K562 (cell line): ENCODE measurements around the gene CROCC2.

Experiments
- ELF1 ChIP-seq: fragments of 200-800 bp; sonication (Bioruptor generic); IDR thresholded peaks from 2 replicates; pipeline ENCODE4 v1.6.1; 2016; ENCODE audit warnings: missing genetic modification characterization, missing compliant biosample characterization
- ZNF239 ChIP-seq: fragments of 250-450 bp; sonication (Bioruptor Pico); IDR thresholded peaks from 2 replicates; pipeline ENCODE4 v1.4.0; 2020; ENCODE audit warnings: mild to moderate bottlenecking
- TF ChIP-seq, protein P1 (sequence below): sonication (generic); formaldehyde crosslinking; IDR thresholded peaks from 2 replicates; pipeline ENCODE4 v1.8.0; 2022; ENCODE audit warnings: mild to moderate bottlenecking, low read depth, missing genetic modification reagents
- TF ChIP-seq, protein P2 (sequence below): sonication (generic); formaldehyde crosslinking; IDR thresholded peaks from 2 replicates; pipeline ENCODE4 v1.8.1; 2023; ENCODE audit warnings: mild to moderate bottlenecking, missing genetic modification reagents, moderate library complexity

DNA sequence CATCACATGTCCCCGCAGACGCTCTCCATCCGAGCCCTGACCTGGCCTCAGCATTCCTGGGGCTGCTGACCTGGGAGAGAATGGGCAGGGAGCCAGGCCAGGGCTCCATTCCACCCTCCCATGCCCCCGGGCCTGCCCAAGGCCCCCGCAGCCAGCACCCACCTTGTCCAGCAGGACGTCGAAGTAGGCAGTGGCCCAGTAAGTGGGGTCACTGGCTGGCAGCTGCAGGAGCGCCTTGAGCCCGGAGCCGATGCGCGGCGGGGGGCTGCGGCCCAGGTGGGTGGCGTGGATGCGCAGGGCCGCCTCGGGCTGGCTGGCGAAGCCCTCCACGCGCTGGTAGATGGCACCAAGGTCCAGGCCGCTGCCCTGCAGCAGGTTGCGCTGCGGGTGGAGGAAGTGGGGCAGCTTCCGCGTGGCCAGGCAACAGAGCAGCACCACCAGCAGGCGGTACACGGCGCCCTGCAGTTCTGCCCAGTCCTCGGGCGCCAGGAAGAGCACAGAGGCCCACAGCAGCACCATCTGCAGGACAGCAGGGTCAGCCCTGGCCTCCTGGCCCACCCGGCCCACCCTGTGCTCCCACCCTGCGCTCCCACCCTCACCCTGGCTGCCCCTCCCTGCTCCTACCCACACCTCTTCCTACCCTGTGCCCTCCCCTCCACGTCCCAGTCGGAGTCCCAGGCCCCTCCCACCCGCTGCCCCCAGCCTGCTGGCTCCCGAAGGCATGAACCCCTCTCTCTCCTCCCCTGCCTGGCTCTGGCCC, 17.8 kb upstream of the CROCC2 start:
- TF ChIP-seq, protein P1, sequence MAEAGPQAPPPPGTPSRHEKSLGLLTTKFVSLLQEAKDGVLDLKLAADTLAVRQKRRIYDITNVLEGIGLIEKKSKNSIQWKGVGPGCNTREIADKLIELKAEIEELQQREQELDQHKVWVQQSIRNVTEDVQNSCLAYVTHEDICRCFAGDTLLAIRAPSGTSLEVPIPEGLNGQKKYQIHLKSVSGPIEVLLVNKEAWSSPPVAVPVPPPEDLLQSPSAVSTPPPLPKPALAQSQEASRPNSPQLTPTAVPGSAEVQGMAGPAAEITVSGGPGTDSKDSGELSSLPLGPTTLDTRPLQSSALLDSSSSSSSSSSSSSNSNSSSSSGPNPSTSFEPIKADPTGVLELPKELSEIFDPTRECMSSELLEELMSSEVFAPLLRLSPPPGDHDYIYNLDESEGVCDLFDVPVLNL (CRISPR knock-in tag): no peak
- TF ChIP-seq ELF1 (tag) (no peak), ZNF239 (CRISPR knock-in tag) (no peak)
- TF ChIP-seq, protein P2, sequence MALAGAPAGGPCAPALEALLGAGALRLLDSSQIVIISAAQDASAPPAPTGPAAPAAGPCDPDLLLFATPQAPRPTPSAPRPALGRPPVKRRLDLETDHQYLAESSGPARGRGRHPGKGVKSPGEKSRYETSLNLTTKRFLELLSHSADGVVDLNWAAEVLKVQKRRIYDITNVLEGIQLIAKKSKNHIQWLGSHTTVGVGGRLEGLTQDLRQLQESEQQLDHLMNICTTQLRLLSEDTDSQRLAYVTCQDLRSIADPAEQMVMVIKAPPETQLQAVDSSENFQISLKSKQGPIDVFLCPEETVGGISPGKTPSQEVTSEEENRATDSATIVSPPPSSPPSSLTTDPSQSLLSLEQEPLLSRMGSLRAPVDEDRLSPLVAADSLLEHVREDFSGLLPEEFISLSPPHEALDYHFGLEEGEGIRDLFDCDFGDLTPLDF (CRISPR knock-in tag): no peak
